ENCODE data around the gene TSC22D1.

- TF ChIP-seq CTCF (IDR thresholded peaks at IDR 0.05), result no peak
- no peak for TF ChIP-seq POLR2A (IDR thresholded peaks at IDR 0.05; ENCODE audit: low read depth)
- no peak for TF ChIP-seq POLR2AphosphoS5 (IDR thresholded peaks at IDR 0.05)
- TF ChIP-seq EP300 (IDR thresholded peaks at IDR 0.05), result no peak
Measured at GRCh38 chr13:44464471-44464870, 111.7 kb downstream of the TSC22D1 start.
